GM18868 (cell line): ENCODE data around the gene MYDGF.

Source experiments
- ATAC-seq: cut with Tn5 transposase; IDR thresholded peaks from one replicate; pipeline ENCODE4 v1.9.1; 2021; ENCODE audit warnings: mild to moderate bottlenecking, moderate library complexity; ENCODE audit not compliant: unreplicated experiment

MYDGF gene

GRCh38 chr19:4676955-4677731 lies 7.0 kb upstream of the MYDGF start:
- no peak for ATAC-seq

- ATAC-seq, result no peak
Measured at GRCh38 chr19:4675346-4675745, 5.2 kb upstream of the MYDGF start.

- no peak for ATAC-seq
Measured at GRCh38 chr19:4673726-4674125, 3.6 kb upstream of the MYDGF start.

- no peak for ATAC-seq
Measured at GRCh38 chr19:4673216-4673615, 3.1 kb upstream of the MYDGF start.

GRCh38 chr19:4671185-4671851 lies 1.2 kb upstream of the MYDGF start:
- ATAC-seq, result no peak

- no peak for ATAC-seq
Measured at GRCh38 chr19:4664642-4665041, 5.5 kb downstream of the MYDGF start.

GRCh38 chr19:4662812-4663211 lies 7.3 kb downstream of the MYDGF start:
- no peak for ATAC-seq

- ATAC-seq, result no peak
Measured at GRCh38 chr19:4662020-4662695, 8.0 kb downstream of the MYDGF start.

- no peak for ATAC-seq
Measured at GRCh38 chr19:4660993-4661392, 9.1 kb downstream of the MYDGF start.

- ATAC-seq, result no peak
Measured at GRCh38 chr19:4660181-4660791, 9.9 kb downstream of the MYDGF start.

- ATAC-seq, result no peak
Measured at GRCh38 chr19:4657835-4658234, 12.3 kb downstream of the MYDGF start.

- no peak for ATAC-seq
Measured at GRCh38 chr19:4657262-4657661, 12.9 kb downstream of the MYDGF start.

- ATAC-seq, result no peak
Measured at GRCh38 chr19:4656102-4656501, 14.0 kb downstream of the MYDGF start.

- ATAC-seq, result no peak
Measured at GRCh38 chr19:4654437-4655361, 15.4 kb downstream of the MYDGF start.

GRCh38 chr19:4653793-4654436 lies 16.2 kb downstream of the MYDGF start:
- no peak for ATAC-seq

- ATAC-seq, result no peak
Measured at GRCh38 chr19:4652075-4652474, 18.1 kb downstream of the MYDGF start.

GRCh38 chr19:4650159-4650558 lies 20.0 kb downstream of the MYDGF start:
- no peak for ATAC-seq

- no peak for ATAC-seq
Measured at GRCh38 chr19:4649392-4650047, 20.6 kb downstream of the MYDGF start.
